K562 (cell line): ENCODE data around the gene DENND1A.

Experiments
- BDP1 ChIP-seq: IDR thresholded peaks from 3 replicates; pipeline ENCODE4 v1.6.1; 2011; ENCODE audit not compliant: insufficient read length, insufficient read depth
- CEBPB ChIP-seq: fragments of 450-650 bp; IDR thresholded peaks from 2 replicates; pipeline ENCODE4 v1.6.1; 2016; ENCODE audit warnings: missing genetic modification characterization, missing compliant biosample characterization
- CTCF ChIP-seq, 3 experiments: IDR thresholded peaks in 2 of 3; conservative IDR thresholded peaks in 1 of 3; 2 replicates each; pipeline ENCODE4 v1.5.1; 2011 to 2012; ENCODE audit warnings: low read length in 3 of 3, mild to moderate bottlenecking in 3 of 3, control low read depth in 2 of 3, improper control_type of control experiment in 1 of 3, inconsistent platforms in 1 of 3, low read depth in 1 of 3, mixed read lengths in 1 of 3, moderate library complexity in 1 of 3; ENCODE audit not compliant: insufficient read depth in 2 of 3
- GTF2E2 ChIP-seq: fragments of 200-800 bp; sonication (Bioruptor generic); IDR thresholded peaks from 2 replicates; pipeline ENCODE4 v1.6.1; 2016; ENCODE audit warnings: missing genetic modification characterization, missing compliant biosample characterization
- KDM1A ChIP-seq, 2 experiments: fragments of 450-650 bp; IDR thresholded peaks; 2 replicates each; pipeline ENCODE4 v1.6.1; 2016; ENCODE audit warnings: mild to moderate bottlenecking in 2 of 2
- MAZ ChIP-seq, 2 experiments: fragments of 450-650 bp in 1 of 2; sonication (generic) in 1 of 2; formaldehyde crosslinking; IDR thresholded peaks in 1 of 2; conservative IDR thresholded peaks in 1 of 2; 2 replicates each; pipeline versions ENCODE4 v1.4.0 to v1.5.0; 2020; ENCODE audit warnings: mild to moderate bottlenecking in 1 of 2, missing genetic modification reagents in 1 of 2
- POLR2A ChIP-seq: fragments of 450-650 bp; conservative IDR thresholded peaks from 2 replicates; pipeline ENCODE4 v1.6.1; 2016
- RBFOX2 ChIP-seq: fragments of 200-400 bp; formaldehyde crosslinking; IDR thresholded peaks from 2 replicates; pipeline ENCODE4 v1.6.1; 2017; ENCODE audit warnings: low read depth, mild to moderate bottlenecking, low read length, moderate library complexity
- SMC3 ChIP-seq: conservative IDR thresholded peaks from 2 replicates; pipeline ENCODE4 v1.6.1; 2011; ENCODE audit warnings: low read depth, low read length, improper control_type of control experiment; ENCODE audit not compliant: insufficient read depth
- YBX1 ChIP-seq: fragments of 450-650 bp; IDR thresholded peaks from 2 replicates; pipeline ENCODE4 v1.7.1; 2016; ENCODE audit warnings: mild to moderate bottlenecking
- ZNF384 ChIP-seq: IDR thresholded peaks from 2 replicates; pipeline ENCODE4 v1.6.1; 2012; ENCODE audit warnings: low read depth, low read length, improper control_type of control experiment
- TF ChIP-seq, protein P1 (sequence below): sonication (generic); formaldehyde crosslinking; IDR thresholded peaks from 2 replicates; pipeline ENCODE4 v1.8.1; 2023; ENCODE audit warnings: mild to moderate bottlenecking, missing genetic modification reagents, moderate library complexity
- TF ChIP-seq, protein P2 (sequence below): fragments of 450-650 bp; conservative IDR thresholded peaks from 2 replicates; pipeline ENCODE4 v1.6.1; 2016; ENCODE audit warnings: missing genetic modification characterization, low read depth, mild to moderate bottlenecking, control low read depth, missing compliant biosample characterization

DNA sequence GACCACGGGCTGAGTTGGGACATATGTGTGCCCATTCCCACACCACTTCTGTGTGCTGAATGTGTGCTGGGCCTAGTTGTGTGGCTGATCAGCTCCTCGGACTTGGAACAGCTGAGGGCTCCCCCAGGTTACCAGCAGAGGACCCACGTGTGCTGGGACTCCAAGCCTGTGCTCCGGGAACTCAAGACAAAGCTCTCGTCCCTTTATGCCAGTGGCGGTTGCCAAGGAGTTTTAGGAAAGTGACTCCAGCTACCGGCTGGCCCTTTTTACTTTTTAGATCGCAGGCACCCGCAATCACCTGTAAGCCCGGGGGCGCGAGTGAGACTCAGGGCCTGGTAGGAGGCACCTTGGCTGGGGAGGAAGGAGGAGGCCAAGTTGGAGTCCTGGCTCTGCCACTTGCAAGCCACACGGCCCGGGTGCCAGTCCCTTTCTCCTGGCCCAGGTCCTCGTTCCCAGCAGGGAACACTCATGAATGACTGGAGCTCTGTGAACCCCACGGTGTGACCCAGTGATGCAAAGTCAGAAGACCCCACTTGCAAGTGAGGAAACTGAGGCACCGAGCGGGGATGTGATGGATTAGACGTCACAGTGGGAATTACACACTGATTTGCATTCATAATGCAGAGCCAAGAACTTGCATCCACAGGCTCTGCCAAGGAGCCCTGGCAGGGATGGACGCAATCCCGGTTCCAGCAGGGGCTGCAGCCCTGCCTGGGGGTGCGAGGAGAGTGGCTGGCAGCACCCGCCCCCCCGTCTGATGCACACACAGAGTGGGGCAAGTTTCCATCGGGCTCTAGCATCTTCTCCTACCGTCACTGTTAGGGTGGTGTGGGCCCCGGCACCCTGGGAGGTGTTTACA, 547.0 kb downstream of the DENND1A start:
- TF ChIP-seq RBFOX2: no peak
- TF ChIP-seq BDP1: no peak
- TF ChIP-seq ZNF384: no peak
- TF ChIP-seq YBX1: no peak
- TF ChIP-seq POLR2A: no peak
- TF ChIP-seq, protein P1, sequence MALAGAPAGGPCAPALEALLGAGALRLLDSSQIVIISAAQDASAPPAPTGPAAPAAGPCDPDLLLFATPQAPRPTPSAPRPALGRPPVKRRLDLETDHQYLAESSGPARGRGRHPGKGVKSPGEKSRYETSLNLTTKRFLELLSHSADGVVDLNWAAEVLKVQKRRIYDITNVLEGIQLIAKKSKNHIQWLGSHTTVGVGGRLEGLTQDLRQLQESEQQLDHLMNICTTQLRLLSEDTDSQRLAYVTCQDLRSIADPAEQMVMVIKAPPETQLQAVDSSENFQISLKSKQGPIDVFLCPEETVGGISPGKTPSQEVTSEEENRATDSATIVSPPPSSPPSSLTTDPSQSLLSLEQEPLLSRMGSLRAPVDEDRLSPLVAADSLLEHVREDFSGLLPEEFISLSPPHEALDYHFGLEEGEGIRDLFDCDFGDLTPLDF (CRISPR knock-in tag): no peak
- TF ChIP-seq SMC3: no peak
- no peak for TF ChIP-seq CEBPB (tag)
- no peak for TF ChIP-seq CTCF (IDR thresholded peaks at IDR 0.05 in 2 of 3, conservative IDR thresholded peaks at IDR 0.05 in 1 of 3; ENCODE audit: insufficient read depth in 2 of 3, low read depth in 1 of 3, low read length in 3 of 3)
- TF ChIP-seq KDM1A (IDR thresholded peaks at IDR 0.05): no peak
- TF ChIP-seq GTF2E2: no peak
- no peak for TF ChIP-seq MAZ (CRISPR knock-in tag; conservative IDR thresholded peaks at IDR 0.05 in 1 of 2, IDR thresholded peaks at IDR 0.05 in 1 of 2)
- TF ChIP-seq, protein P2, sequence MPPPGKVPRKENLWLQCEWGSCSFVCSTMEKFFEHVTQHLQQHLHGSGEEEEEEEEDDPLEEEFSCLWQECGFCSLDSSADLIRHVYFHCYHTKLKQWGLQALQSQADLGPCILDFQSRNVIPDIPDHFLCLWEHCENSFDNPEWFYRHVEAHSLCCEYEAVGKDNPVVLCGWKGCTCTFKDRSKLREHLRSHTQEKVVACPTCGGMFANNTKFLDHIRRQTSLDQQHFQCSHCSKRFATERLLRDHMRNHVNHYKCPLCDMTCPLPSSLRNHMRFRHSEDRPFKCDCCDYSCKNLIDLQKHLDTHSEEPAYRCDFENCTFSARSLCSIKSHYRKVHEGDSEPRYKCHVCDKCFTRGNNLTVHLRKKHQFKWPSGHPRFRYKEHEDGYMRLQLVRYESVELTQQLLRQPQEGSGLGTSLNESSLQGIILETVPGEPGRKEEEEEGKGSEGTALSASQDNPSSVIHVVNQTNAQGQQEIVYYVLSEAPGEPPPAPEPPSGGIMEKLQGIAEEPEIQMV (tag): no peak
